Measurements from ENCODE around the gene KLHL28.

KLHL28 gene

GRCh38 chr14:44954750-44955149, 7.0 kb downstream of the KLHL28 start:
- no peak for TF ChIP-seq EZH2phosphoT487 (IDR thresholded peaks at IDR 0.05; ENCODE audit: borderline replicate concordance)
- no peak for TF ChIP-seq CTCF (conservative IDR thresholded peaks at IDR 0.05; ENCODE audit: low read length)
- peaks cover 59% of the 10 kb centered on the region for H3K4me1 ChIP-seq (ENCODE audit: insufficient read depth, low read length, poor library complexity, severe bottlenecking)
- no peaks in the 10 kb centered on the region for H3K9me2 ChIP-seq (replicated peaks; ENCODE audit: low read depth, low read length)
- H3K79me2 ChIP-seq (ENCODE audit: insufficient read depth, low read length): peaks cover 86% of the 10 kb centered on the region
- H3F3A ChIP-seq (ENCODE audit: low read depth): no peaks in the 10 kb centered on the region
- H2AFZ ChIP-seq (ENCODE audit: low read length): no peak overlapping the region
- H3K4me3 ChIP-seq (ENCODE audit: low read length, poor library complexity, severe bottlenecking): peak overlapping the region; percentile 24
- H3K9me3 ChIP-seq (ENCODE audit: insufficient read depth, low read depth, low read length): no peaks in the 10 kb centered on the region
- peak overlapping the region; percentile 44 for H3K4me2 ChIP-seq (ENCODE audit: low read depth, low read length, poor library complexity, severe bottlenecking)
- H3K27me3 ChIP-seq (ENCODE audit: insufficient read depth, low read length, poor library complexity, severe bottlenecking): no peaks in the 10 kb centered on the region
- no peak overlapping the region for H3K9ac ChIP-seq (ENCODE audit: low read depth, low read length, poor library complexity, severe bottlenecking)
- peaks cover 62% of the 10 kb centered on the region for H4K20me1 ChIP-seq (ENCODE audit: insufficient read depth, low read length, poor library complexity, severe bottlenecking)
- 0 out of 2 replicates have a peak, but pooled peaks cover 2% of the 10 kb centered on the region for H3K36me3 ChIP-seq (ENCODE audit: insufficient read depth, low read length)

- peaks cover 43% of the 10 kb centered on the region for H4K20me1 ChIP-seq (ENCODE audit: insufficient read depth, low read length, poor library complexity, severe bottlenecking)
- H3K79me2 ChIP-seq (ENCODE audit: insufficient read depth, low read length): peaks cover 81% of the 10 kb centered on the region
- no peak overlapping the region for H3K4me2 ChIP-seq (ENCODE audit: low read depth, low read length, poor library complexity, severe bottlenecking)
- H3K9me3 ChIP-seq (ENCODE audit: insufficient read depth, low read depth, low read length): no peaks in the 10 kb centered on the region
- no peaks in the 10 kb centered on the region for H3K9me2 ChIP-seq (replicated peaks; ENCODE audit: low read depth, low read length)
- H3K36me3 ChIP-seq (ENCODE audit: insufficient read depth, low read length): 0 out of 2 replicates have a peak, but pooled peaks cover 5% of the 10 kb centered on the region
- TF ChIP-seq EZH2phosphoT487 (IDR thresholded peaks at IDR 0.05; ENCODE audit: borderline replicate concordance) (no peak), CTCF (conservative IDR thresholded peaks at IDR 0.05; ENCODE audit: low read length) (no peak)
- H3F3A ChIP-seq (ENCODE audit: low read depth): no peaks in the 10 kb centered on the region
- no peak overlapping the region for H3K9ac ChIP-seq (ENCODE audit: low read depth, low read length, poor library complexity, severe bottlenecking)
- H3K27me3 ChIP-seq (ENCODE audit: insufficient read depth, low read length, poor library complexity, severe bottlenecking): no peaks in the 10 kb centered on the region
- peaks cover 41% of the 10 kb centered on the region for H3K4me1 ChIP-seq (ENCODE audit: insufficient read depth, low read length, poor library complexity, severe bottlenecking)
- H2AFZ ChIP-seq (ENCODE audit: low read length): no peak overlapping the region
- no peak overlapping the region for H3K4me3 ChIP-seq (ENCODE audit: low read length, poor library complexity, severe bottlenecking)
Observed at GRCh38 chr14:44952391-44953110, 9.2 kb downstream of the KLHL28 start.

- H3K9me2 ChIP-seq (replicated peaks; ENCODE audit: low read depth, low read length): no peaks in the 10 kb centered on the region
- no peaks in the 10 kb centered on the region for H3K9me3 ChIP-seq (ENCODE audit: insufficient read depth, low read depth, low read length)
- peaks cover 28% of the 10 kb centered on the region for H4K20me1 ChIP-seq (ENCODE audit: insufficient read depth, low read length, poor library complexity, severe bottlenecking)
- H3F3A ChIP-seq (ENCODE audit: low read depth): no peaks in the 10 kb centered on the region
- no peak overlapping the region for H3K9ac ChIP-seq (ENCODE audit: low read depth, low read length, poor library complexity, severe bottlenecking)
- no peaks in the 10 kb centered on the region for H3K27me3 ChIP-seq (ENCODE audit: insufficient read depth, low read length, poor library complexity, severe bottlenecking)
- peaks cover 26% of the 10 kb centered on the region for H3K4me1 ChIP-seq (ENCODE audit: insufficient read depth, low read length, poor library complexity, severe bottlenecking)
- H3K4me2 ChIP-seq (ENCODE audit: low read depth, low read length, poor library complexity, severe bottlenecking): no peak overlapping the region
- H2AFZ ChIP-seq (ENCODE audit: low read length): no peak overlapping the region
- H3K4me3 ChIP-seq (ENCODE audit: low read length, poor library complexity, severe bottlenecking): no peak overlapping the region
- H3K36me3 ChIP-seq (ENCODE audit: insufficient read depth, low read length): 0 out of 2 replicates have a peak, but pooled peaks cover 10% of the 10 kb centered on the region
- H3K79me2 ChIP-seq (ENCODE audit: insufficient read depth, low read length): peaks cover 76% of the 10 kb centered on the region
- TF ChIP-seq CTCF (conservative IDR thresholded peaks at IDR 0.05; ENCODE audit: low read length) (no peak), EZH2phosphoT487 (IDR thresholded peaks at IDR 0.05; ENCODE audit: borderline replicate concordance) (no peak)
Observed at GRCh38 chr14:44951051-44951450, 10.7 kb downstream of the KLHL28 start.

All from Loucy (cell line).